ENCODE measurements around the gene RSPH1.

RSPH1 gene

DNA sequence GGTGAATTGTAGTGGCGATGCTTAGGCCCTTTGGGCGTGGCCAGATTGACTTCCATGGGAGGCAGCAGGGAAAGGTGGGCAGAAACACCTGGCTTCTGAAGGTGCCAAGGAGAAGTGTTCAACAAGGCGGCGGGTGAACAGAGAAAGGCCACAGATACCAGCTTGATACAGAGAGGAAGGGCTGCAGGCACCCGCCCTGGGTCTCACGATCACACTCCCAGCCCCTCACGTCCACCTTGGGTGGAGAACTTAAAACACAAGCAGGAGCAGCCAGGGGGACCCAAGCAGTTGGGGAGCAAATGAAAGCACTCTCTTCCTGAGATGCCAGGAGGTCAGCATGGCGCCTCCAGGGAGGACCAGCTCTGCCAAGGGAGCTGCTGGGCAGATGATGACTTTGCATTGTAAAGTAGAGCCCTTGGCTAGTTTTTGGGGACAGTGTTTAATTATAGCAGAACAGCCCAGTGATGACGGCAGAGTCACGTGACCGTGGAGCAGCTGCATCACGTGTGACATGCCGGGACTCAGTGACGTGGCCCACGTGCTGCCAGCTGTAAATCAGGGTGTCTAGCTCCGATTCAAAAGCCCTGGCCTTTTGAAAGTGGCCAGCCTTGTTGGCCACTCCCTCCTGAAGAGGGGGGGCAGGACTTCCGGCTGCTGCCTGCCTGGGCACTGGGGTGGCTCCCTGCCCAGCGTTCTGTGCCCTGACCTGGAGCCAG is 36.6 kb upstream of the RSPH1 start:
- in situ Hi-C loops (cut with MboI; ENCODE audit: low sequenced_read_pairs), result no loop called here

DNA sequence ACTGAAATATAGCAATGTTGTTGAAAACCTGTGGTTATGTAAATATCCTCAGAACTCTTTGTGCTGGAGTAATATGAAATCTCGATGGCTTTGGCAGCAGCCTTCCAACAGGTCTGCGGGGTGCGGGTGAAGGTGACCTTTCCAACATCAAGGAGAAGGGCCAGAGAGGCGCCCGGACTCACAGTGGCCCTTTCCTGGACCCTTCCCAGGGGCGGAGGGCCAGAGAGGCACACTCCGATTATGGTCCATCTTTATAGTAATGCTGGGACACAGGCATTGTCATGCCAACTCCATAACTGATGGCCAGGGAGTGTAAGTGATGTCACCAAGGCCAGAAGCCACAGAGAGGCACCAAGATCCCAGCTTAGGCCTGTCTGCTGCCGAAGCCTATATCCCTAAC is 35.7 kb upstream of the RSPH1 start:
- in situ Hi-C loops (cut with MboI; ENCODE audit: low sequenced_read_pairs), result no loop called here

DNA sequence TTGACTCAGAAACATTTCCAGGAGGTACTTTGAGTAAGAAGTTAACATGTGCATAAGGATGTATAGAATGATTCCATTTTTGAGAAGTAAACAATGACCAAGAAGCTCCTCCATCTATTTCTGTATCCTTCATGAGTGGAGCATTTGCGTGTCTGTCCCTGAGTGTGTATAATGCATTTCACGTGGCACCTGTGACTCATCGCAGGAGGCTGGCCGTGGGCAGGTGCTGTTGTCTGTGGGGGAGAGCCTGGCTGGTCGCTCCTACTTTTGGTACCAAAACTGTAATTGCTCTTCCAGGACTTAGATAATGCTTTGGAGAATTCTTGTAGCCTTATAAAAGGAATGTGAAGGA is 34.1 kb upstream of the RSPH1 start:
- in situ Hi-C loops (cut with MboI; ENCODE audit: low sequenced_read_pairs), result no loop called here

DNA sequence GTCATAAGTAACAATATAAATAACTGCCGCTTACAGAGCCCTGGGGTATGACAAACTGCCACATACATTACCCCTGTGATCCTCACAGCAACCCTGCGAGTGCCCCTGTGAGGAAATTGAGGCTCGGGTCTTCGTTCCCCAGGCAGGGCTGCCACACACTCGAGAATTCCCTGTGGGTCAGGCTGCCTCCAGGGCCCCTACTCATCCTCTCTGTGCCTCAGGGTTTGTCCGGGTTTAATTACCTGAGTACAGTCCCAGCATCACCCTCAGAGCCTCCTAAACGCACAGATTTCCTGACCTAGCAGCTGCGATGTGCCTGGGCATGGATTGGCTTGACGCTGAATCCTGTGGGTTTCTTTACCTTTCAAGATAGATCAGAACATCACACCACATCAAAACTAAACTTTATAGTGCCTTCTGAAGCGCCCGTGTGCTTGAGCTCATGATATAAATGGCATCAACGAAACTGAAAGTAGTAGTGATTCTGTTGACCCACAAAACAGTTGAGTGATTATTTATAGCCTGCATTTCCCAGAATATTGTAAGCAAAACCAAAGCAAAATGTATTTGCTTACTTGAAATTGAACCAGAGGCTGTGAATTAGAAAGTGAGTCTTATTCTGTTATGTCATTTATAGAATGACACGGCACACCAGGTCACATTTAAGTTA is 31.6 kb upstream of the RSPH1 start:
- in situ Hi-C loops (cut with MboI; ENCODE audit: low sequenced_read_pairs), result no loop called here

- in situ Hi-C loops (cut with MboI; ENCODE audit: low sequenced_read_pairs), result no loop called here
Observed at GRCh38 chr21:42527127-42527488, 31.1 kb upstream of the RSPH1 start.

GRCh38 chr21:42526379-42526727 is 30.3 kb upstream of the RSPH1 start:
- in situ Hi-C loops (cut with MboI; ENCODE audit: low sequenced_read_pairs), result no loop called here

DNA sequence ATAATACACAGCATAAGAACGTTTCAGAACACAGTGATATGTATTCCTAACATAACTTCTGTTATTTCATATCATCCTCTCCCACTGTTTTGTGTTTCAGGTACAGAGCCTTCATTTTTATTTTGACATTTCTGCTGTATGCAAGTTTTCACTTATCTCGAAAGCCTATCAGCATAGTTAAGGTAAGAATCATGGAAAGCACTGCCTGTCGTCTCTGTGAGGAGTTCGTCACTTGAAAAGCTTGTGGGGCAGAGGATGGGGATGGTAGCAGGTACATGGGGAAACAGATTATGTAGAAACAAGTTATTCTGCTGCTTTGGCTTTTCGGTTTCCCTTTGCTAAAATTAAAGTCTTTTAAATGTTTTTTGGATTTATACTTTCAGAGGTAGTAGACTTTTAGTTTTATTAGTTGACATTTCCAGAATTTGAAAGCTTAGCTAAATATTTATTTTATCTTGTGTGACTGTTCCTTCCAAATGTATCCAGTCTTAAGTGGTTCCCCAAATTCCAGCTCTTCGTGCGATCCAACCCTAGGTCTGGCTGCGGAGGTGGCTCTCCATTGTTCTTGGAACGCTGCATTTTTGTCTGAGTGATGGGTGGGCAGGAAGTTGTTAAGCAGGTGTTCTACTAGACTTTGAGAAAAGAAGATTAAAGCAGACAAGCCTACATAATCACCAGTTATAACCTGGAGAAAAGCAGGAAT is 29.8 kb upstream of the RSPH1 start:
- in situ Hi-C loops (cut with MboI; ENCODE audit: low sequenced_read_pairs), result no loop called here

GRCh38 chr21:42525029-42525581 is 29.1 kb upstream of the RSPH1 start:
- in situ Hi-C loops (cut with MboI; ENCODE audit: low sequenced_read_pairs), result no loop called here

- in situ Hi-C loops (cut with MboI; ENCODE audit: low sequenced_read_pairs), result no loop called here
Observed at GRCh38 chr21:42524341-42525028, 28.5 kb upstream of the RSPH1 start.

GRCh38 chr21:42523941-42524340 is 27.9 kb upstream of the RSPH1 start:
- in situ Hi-C loops (cut with MboI; ENCODE audit: low sequenced_read_pairs), result no loop called here

GRCh38 chr21:42523211-42523610 is 27.2 kb upstream of the RSPH1 start:
- in situ Hi-C loops (cut with MboI; ENCODE audit: low sequenced_read_pairs), result no loop called here

GRCh38 chr21:42522771-42523170 is 26.7 kb upstream of the RSPH1 start:
- in situ Hi-C loops (cut with MboI; ENCODE audit: low sequenced_read_pairs), result no loop called here

DNA sequence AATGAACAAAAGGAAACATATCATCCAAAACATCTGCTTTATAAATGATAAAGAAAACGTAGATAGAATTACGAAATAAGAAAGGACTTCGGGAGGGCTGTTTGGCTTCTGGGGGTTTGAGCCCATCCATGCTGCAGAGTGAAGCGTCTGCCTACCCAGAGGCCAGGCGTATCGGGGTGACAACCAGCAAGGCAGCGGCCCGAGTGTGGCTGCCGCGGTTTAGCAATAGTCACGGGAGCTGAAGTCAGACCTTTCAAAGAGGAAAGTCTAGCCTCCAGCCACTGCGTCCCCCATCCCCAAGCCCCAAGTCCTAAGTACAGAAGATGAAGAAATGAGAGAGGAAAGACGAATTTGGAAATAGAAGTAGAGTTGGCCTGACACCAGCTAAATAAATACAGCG is 26.2 kb upstream of the RSPH1 start:
- in situ Hi-C loops (cut with MboI; ENCODE audit: low sequenced_read_pairs), result no loop called here

- in situ Hi-C loops (cut with MboI; ENCODE audit: low sequenced_read_pairs), result no loop called here
Observed at GRCh38 chr21:42521805-42522204, 25.8 kb upstream of the RSPH1 start.

GRCh38 chr21:42521384-42521783 is 25.4 kb upstream of the RSPH1 start:
- in situ Hi-C loops (cut with MboI; ENCODE audit: low sequenced_read_pairs), result no loop called here

GRCh38 chr21:42520628-42521253 is 24.7 kb upstream of the RSPH1 start:
- in situ Hi-C loops (cut with MboI; ENCODE audit: low sequenced_read_pairs), result no loop called here

- in situ Hi-C loops (cut with MboI; ENCODE audit: low sequenced_read_pairs), result no loop called here
Observed at GRCh38 chr21:42518626-42519025, 22.6 kb upstream of the RSPH1 start.

GRCh38 chr21:42518215-42518614 is 22.2 kb upstream of the RSPH1 start:
- in situ Hi-C loops (cut with MboI; ENCODE audit: low sequenced_read_pairs), result no loop called here

DNA sequence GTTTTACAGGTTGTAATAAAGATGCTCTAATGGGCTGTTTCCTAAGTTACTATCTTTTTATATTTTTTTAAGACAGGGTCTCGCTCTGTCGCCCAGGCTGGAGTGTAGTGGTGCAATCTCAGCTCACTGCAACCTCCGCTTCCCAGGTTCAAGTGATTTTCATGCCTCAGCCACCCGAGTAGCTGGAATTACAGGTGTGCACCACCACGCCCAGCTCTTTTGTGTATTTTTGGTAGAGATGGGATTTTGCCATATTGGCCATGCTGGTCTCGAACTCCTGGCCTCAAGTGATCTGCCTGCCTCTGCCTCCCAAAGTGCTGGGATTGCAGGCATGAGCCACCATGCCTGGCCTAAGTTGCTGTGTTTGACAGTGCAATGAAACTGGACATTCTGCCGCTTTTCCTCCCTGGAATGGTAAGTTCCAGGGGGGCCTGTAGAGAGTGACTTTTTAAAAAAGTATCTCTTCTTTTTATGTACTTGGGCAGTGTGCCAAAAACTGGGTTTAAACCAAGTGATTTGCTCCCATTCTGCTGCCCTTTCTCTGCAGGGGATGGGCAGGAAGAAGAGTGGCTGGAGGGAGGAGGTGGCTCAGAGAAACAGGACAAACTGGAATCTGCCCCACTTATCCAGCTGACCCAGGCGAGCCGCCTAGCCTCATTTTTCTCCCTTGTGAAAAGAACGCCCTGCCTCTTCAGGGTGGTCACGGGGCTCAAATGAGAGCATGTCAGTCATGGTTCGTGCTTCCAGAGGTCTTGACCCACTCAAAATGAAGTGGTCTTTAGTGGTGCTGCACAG is 19.9 kb upstream of the RSPH1 start:
- in situ Hi-C loops (cut with MboI; ENCODE audit: low sequenced_read_pairs), result no loop called here

DNA sequence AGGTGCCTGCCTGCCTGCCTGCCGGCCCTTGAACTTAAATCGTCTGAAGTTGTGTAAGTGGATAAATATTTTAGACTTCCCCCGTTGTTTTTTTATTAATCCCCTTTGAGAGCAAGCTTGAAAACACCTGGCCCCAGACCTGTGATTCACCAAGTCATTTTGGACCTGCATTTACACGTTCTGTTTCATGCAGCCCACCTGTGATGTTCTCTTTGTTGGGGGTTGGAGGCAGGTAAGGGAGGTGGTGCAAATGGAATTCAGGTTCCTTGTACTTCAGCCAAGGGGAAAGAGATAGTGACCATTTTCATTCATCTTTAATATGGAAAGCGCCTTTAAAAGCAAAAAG is 18.8 kb upstream of the RSPH1 start:
- in situ Hi-C loops (cut with MboI; ENCODE audit: low sequenced_read_pairs), result no loop called here
